Osteocyte (in vitro differentiated cells): ENCODE results near the gene NCK1. TPM values are rescaled to one million over a fixed set of nuclear protein-coding genes. Genes with fewer than 3 reads are reported as not detected.

ENCODE experiments used
- DNase-seq: peaks from one replicate; pipeline ENCODE4 v3.0.0; 2021; ENCODE audit warnings: mixed read lengths; ENCODE audit not compliant: unreplicated experiment; ENCODE audit errors: extremely low spot score
- H3K27ac Mint-ChIP-seq: one replicate; pipeline ENCODE4 v1.8.0; 2021; ENCODE audit warnings: mild to moderate bottlenecking, mixed read lengths; ENCODE audit not compliant: unreplicated experiment
- H3K27me3 Mint-ChIP-seq: one replicate; pipeline ENCODE4 v1.8.0; 2021; ENCODE audit warnings: mixed read lengths; ENCODE audit not compliant: unreplicated experiment
- H3K36me3 Mint-ChIP-seq: one replicate; pipeline ENCODE4 v1.8.0; 2021; ENCODE audit warnings: mixed read lengths; ENCODE audit not compliant: unreplicated experiment
- H3K4me1 Mint-ChIP-seq: one replicate; pipeline ENCODE4 v1.8.0; 2021; ENCODE audit warnings: mixed read lengths; ENCODE audit not compliant: unreplicated experiment
- H3K4me3 Mint-ChIP-seq: one replicate; pipeline ENCODE4 v1.8.0; 2021; ENCODE audit warnings: mild to moderate bottlenecking, moderate library complexity, mixed read lengths; ENCODE audit not compliant: unreplicated experiment
- H3K9me3 Mint-ChIP-seq: one replicate; pipeline ENCODE4 v1.8.0; 2021; ENCODE audit warnings: mixed read lengths; ENCODE audit not compliant: unreplicated experiment
- CTCF ChIP-seq: fragments of 200-600 bp; sonication (generic); IDR thresholded peaks from 2 replicates; pipeline ENCODE4 v1.5.0; 2021; ENCODE audit warnings: antibody characterized with exemption, mild to moderate bottlenecking, moderate library complexity
- total RNA-seq: library from RNA; stranded (reverse); gene quantifications from 2 replicates; pipeline ENCODE4 v1.2.1, GENCODE V29; 2021

NCK1 gene
- total RNA-seq, 1 donor from 2014 or later, result 38.6 TPM

GRCh38 chr3:136925425-136926190 lies 63.6 kb downstream of the NCK1 start:
- Mint-ChIP-seq H3K4me1 (peaks cover 13% of the 10 kb centered on the region), H3K4me3 (no peak overlapping the region), H3K27ac (no peak overlapping the region), H3K9me3 (peaks cover 12% of the 10 kb centered on the region), H3K27me3 (no peaks in the 10 kb centered on the region), H3K36me3 (peaks cover 11% of the 10 kb centered on the region)
- no peak for DNase-seq
- TF ChIP-seq CTCF, result no peak

- no peak overlapping the region for H3K27ac Mint-ChIP-seq
- no peak for TF ChIP-seq CTCF
- H3K4me3 Mint-ChIP-seq, result no peak overlapping the region
- peaks cover 24% of the 10 kb centered on the region for H3K4me1 Mint-ChIP-seq
- H3K27me3 Mint-ChIP-seq, result no peaks in the 10 kb centered on the region
- no peak for DNase-seq
- H3K9me3 Mint-ChIP-seq, result peaks cover 5% of the 10 kb centered on the region
- H3K36me3 Mint-ChIP-seq, result peaks cover 7% of the 10 kb centered on the region
These were observed 66.2 kb downstream of the NCK1 start for GRCh38 chr3:136928240-136928639.

- peaks cover 5% of the 10 kb centered on the region for H3K9me3 Mint-ChIP-seq
- H3K4me1 Mint-ChIP-seq, result peaks cover 32% of the 10 kb centered on the region
- H3K4me3 Mint-ChIP-seq, result no peak overlapping the region
- TF ChIP-seq CTCF, result no peak
- no peak for DNase-seq
- no peaks in the 10 kb centered on the region for H3K27me3 Mint-ChIP-seq
- peaks cover 14% of the 10 kb centered on the region for H3K36me3 Mint-ChIP-seq
- H3K27ac Mint-ChIP-seq, result no peak overlapping the region
These were observed 68.1 kb downstream of the NCK1 start for GRCh38 chr3:136929977-136930670.

GRCh38 chr3:136931606-136932005 lies 69.6 kb downstream of the NCK1 start:
- Mint-ChIP-seq H3K4me1 (peaks cover 29% of the 10 kb centered on the region), H3K27me3 (no peaks in the 10 kb centered on the region), H3K9me3 (peaks cover 5% of the 10 kb centered on the region), H3K4me3 (no peak overlapping the region), H3K36me3 (peaks cover 18% of the 10 kb centered on the region), H3K27ac (no peak overlapping the region)
- no peak for TF ChIP-seq CTCF
- no peak for DNase-seq

GRCh38 chr3:136932523-136932922 lies 70.5 kb downstream of the NCK1 start:
- Mint-ChIP-seq H3K36me3 (peaks cover 24% of the 10 kb centered on the region), H3K4me3 (no peak overlapping the region), H3K27ac (no peak overlapping the region), H3K4me1 (peaks cover 29% of the 10 kb centered on the region), H3K27me3 (no peaks in the 10 kb centered on the region), H3K9me3 (peaks cover 5% of the 10 kb centered on the region)
- no peak for TF ChIP-seq CTCF
- DNase-seq, result no peak
